Measurements from ENCODE around the gene HES4. TPM values are rescaled to one million over a fixed set of nuclear protein-coding genes. Genes with fewer than 3 reads are reported as not detected.

HES4 gene
- total RNA-seq, 1 donor from 2014 or later, result 137 TPM

DNA sequence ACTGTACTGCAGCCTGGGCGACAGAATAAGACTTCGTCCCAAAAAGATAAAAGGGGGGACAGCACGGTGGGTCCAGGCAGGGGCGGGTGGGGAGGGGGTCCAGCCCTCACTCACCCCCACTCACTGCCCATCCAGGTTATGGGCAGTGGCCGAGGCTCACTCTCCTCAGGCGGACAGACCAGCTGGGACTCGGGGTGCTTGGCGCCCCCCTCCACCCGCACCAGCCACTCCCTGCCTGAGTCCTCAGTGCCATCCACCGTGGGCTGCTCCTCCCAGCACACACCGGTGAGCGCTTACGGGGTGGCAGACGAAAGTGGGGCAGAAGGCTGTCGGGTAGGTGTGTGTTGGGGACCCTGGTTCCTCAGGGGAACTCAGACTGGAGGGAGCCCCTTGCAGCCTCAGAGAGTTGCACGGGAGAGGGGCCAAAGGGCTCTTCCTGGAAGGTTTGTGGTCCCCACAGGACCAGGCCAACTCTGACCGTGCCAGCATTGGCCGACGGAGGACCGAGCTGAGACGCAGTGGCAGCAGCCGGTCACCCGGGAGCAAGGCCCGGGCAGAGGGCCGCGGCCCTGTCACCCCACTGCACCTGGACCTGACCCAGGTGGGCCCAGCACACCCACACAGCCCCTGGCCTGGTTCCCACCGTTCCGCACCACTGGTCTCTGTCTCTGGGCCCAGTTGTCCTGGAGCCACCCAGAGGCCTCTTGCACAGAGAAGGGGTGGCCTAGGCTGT lies 27.0 kb downstream of the HES4 start:
- H3K9me3 Mint-ChIP-seq (ENCODE audit: low read depth), result no peaks in the 10 kb centered on the region
- no peaks in the 10 kb centered on the region for H3K36me3 Mint-ChIP-seq (ENCODE audit: low read depth)
- H3K4me1 Mint-ChIP-seq (ENCODE audit: low read depth), result no peaks in the 10 kb centered on the region
- no peak overlapping the region for H3K27ac Mint-ChIP-seq (ENCODE audit: unreplicated experiment)
- H3K27me3 Mint-ChIP-seq (ENCODE audit: low read depth), result peaks cover 10% of the 10 kb centered on the region
- no peak for DNase-seq (ENCODE audit: low spot score)
- H3K4me3 Mint-ChIP-seq (ENCODE audit: unreplicated experiment), result no peak overlapping the region
- TF ChIP-seq, protein P1, sequence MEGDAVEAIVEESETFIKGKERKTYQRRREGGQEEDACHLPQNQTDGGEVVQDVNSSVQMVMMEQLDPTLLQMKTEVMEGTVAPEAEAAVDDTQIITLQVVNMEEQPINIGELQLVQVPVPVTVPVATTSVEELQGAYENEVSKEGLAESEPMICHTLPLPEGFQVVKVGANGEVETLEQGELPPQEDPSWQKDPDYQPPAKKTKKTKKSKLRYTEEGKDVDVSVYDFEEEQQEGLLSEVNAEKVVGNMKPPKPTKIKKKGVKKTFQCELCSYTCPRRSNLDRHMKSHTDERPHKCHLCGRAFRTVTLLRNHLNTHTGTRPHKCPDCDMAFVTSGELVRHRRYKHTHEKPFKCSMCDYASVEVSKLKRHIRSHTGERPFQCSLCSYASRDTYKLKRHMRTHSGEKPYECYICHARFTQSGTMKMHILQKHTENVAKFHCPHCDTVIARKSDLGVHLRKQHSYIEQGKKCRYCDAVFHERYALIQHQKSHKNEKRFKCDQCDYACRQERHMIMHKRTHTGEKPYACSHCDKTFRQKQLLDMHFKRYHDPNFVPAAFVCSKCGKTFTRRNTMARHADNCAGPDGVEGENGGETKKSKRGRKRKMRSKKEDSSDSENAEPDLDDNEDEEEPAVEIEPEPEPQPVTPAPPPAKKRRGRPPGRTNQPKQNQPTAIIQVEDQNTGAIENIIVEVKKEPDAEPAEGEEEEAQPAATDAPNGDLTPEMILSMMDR (IDR thresholded peaks at IDR 0.05), result no peak

DNA sequence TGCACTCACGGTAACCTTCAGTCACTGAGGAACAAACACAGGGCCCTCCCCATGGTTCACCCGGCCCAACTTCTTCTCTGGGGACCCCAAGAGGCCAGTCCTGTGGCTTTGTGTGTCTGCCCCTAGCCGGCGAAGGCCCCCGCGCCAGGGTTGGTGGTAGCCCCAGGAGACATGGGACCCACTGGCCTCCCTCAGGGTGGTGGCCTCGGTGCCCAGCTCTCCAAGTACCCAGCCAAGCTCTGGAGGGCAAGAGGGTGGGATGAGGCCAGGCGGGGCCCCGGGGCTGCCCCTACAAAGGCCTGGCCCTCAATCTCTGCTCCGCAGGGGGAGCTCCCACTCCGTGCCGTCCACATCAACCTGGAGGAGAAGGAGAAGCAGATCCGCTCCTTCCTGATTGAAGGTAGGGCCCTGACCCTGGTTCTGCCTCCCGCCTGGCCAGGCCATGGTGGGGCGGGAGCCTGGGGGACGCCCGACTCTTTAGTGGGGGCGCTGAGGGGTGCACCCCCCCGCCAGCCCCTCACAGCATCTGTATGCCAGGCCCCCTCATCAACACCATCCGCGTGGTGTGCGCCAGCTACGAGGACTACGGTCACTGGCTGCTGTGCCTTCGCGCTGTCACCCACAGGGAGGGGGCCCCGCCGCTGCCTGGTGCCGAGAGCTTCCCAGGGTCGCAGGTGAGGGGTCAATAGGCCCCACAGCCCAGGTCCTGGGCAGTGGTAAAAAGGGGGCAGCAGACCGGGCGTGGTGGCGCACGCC lies 28.0 kb downstream of the HES4 start:
- Mint-ChIP-seq H3K27ac (ENCODE audit: unreplicated experiment) (no peak overlapping the region), H3K9me3 (ENCODE audit: low read depth) (no peaks in the 10 kb centered on the region), H3K36me3 (ENCODE audit: low read depth) (no peaks in the 10 kb centered on the region), H3K27me3 (ENCODE audit: low read depth) (peaks cover 10% of the 10 kb centered on the region), H3K4me1 (ENCODE audit: low read depth) (peaks cover 3% of the 10 kb centered on the region), H3K4me3 (ENCODE audit: unreplicated experiment) (no peak overlapping the region)
- DNase-seq (ENCODE audit: low spot score), result no peak
- TF ChIP-seq, protein P1 (IDR thresholded peaks at IDR 0.05), result no peak

DNA sequence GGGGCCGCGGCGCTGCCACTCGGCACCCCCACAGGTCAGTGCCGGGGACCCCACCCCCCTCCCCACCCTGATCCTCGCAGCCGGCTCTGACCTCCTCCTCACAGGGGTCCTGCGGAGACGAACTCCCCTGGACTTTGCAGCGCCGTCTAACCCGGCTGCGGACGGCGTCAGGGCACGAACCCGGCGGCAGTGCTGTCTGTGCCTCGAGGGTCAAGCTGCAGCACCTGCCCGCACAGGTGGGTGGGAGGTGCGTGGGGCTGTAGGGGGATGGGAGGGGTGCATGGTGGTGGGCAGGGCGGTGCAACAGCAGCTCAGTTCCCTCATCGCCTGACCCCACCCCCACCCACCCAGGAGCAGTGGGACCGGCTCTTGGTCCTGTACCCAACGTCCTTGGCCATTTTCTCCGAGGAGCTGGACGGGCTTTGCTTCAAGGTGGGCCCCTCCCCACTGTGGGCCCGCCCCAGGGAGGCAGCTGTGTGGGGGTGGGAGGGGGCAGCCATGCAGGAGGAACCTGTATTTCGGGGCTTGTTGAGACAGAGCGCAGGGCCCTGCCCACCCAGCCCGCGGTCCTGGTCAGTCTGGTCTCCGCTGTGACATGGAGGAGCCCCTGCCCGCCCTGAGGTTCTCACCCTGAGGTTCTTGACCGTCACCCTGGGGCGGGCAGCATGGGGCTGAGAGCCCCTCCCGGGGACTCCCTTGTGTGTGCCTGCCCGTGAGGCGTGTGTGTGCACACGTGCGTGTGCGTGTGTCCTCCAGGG lies 28.7 kb downstream of the HES4 start:
- no peak overlapping the region for H3K4me3 Mint-ChIP-seq (ENCODE audit: unreplicated experiment)
- no peak for DNase-seq (ENCODE audit: low spot score)
- peaks cover 6% of the 10 kb centered on the region for H3K4me1 Mint-ChIP-seq (ENCODE audit: low read depth)
- no peak overlapping the region for H3K27ac Mint-ChIP-seq (ENCODE audit: unreplicated experiment)
- H3K27me3 Mint-ChIP-seq (ENCODE audit: low read depth), result peaks cover 10% of the 10 kb centered on the region
- TF ChIP-seq, protein P1 (IDR thresholded peaks at IDR 0.05), result no peak
- no peaks in the 10 kb centered on the region for H3K36me3 Mint-ChIP-seq (ENCODE audit: low read depth)
- no peaks in the 10 kb centered on the region for H3K9me3 Mint-ChIP-seq (ENCODE audit: low read depth)

DNA sequence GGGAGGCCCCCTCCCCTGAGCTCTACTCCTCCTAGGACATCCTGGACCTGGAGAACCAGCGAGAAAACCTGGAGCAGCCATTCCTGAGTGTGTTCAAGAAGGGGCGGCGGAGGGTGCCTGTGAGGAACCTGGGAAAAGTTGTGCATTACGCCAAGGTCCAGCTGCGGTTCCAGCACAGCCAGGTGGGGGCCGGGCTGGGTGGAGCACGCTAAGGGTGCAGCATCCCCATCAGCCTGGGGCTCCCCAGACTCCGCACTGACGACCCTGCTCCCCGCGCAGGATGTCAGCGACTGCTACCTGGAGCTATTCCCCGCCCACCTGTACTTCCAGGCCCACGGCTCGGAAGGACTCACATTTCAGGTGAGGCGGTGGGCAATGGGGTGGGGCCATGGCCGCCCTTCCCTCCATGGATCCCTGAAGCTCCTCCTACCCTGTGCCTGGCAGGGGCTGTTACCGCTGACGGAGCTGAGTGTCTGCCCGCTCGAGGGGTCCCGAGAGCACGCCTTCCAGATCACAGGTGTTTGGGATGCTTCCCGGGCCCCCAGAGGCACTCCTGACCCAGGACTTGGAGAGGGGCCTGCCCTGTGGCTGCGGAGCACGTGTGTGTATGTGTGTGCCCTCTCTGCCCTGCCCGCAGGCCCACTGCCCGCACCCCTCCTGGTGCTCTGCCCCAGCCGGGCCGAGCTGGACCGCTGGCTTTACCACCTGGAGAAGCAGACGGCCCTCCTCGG lies 29.5 kb downstream of the HES4 start:
- Mint-ChIP-seq H3K27ac (ENCODE audit: unreplicated experiment) (no peak overlapping the region), H3K9me3 (ENCODE audit: low read depth) (no peaks in the 10 kb centered on the region), H3K4me3 (ENCODE audit: unreplicated experiment) (no peak overlapping the region), H3K4me1 (ENCODE audit: low read depth) (peaks cover 6% of the 10 kb centered on the region), H3K36me3 (ENCODE audit: low read depth) (no peaks in the 10 kb centered on the region), H3K27me3 (ENCODE audit: low read depth) (peaks cover 6% of the 10 kb centered on the region)
- DNase-seq (ENCODE audit: low spot score), result no peak
- TF ChIP-seq, protein P1 (IDR thresholded peaks at IDR 0.05), result no peak
